Neural crest cell (in vitro differentiated cells): ENCODE measurements around the gene SLC4A7. TPM values are rescaled to one million over a fixed set of nuclear protein-coding genes. Genes with fewer than 3 reads are reported as not detected.
A peak's percentile ranks its signal among the peaks of the same experiment; 100 is the strongest.
"Not testable (repeated sequence)": the region's sequence is repeated elsewhere in the genome, so short reads cannot be mapped to it uniquely, and the experiment has no call there.

Source experiments
- DNase-seq: peaks from one replicate; pipeline ENCODE4 v3.0.0; 2021; ENCODE audit warnings: low read depth, mixed read lengths, low spot score
- H3K27ac Mint-ChIP-seq: one replicate; pipeline ENCODE4 v1.8.0; 2021; ENCODE audit warnings: mild to moderate bottlenecking, mixed read lengths; ENCODE audit not compliant: unreplicated experiment
- H3K27me3 Mint-ChIP-seq: 2 replicates; pipeline ENCODE4 v1.8.0; 2021; ENCODE audit warnings: low read depth, mild to moderate bottlenecking, mixed read lengths
- H3K36me3 Mint-ChIP-seq: 2 replicates; pipeline ENCODE4 v1.8.0; 2021; ENCODE audit warnings: low read depth, mild to moderate bottlenecking, mixed read lengths
- H3K4me1 Mint-ChIP-seq: 2 replicates; pipeline ENCODE4 v1.8.0; 2021; ENCODE audit warnings: mixed read lengths
- H3K4me3 Mint-ChIP-seq: one replicate; pipeline ENCODE4 v1.8.0; 2021; ENCODE audit warnings: mild to moderate bottlenecking, mixed read lengths
- H3K9me3 Mint-ChIP-seq: 2 replicates; pipeline ENCODE4 v1.8.0; 2021; ENCODE audit warnings: mixed read lengths
- CTCF ChIP-seq: fragments of 200-600 bp; sonication (generic); conservative IDR thresholded peaks from 2 replicates; pipeline ENCODE4 v1.5.0; 2021; ENCODE audit warnings: antibody characterized with exemption, mild to moderate bottlenecking
- total RNA-seq: library from RNA; stranded (reverse); gene quantifications from 2 replicates; pipeline ENCODE4 v1.2.1, GENCODE V29; 2021

SLC4A7 gene
- total RNA-seq, 1 donor from 2014 or later = 63.9 TPM

DNA sequence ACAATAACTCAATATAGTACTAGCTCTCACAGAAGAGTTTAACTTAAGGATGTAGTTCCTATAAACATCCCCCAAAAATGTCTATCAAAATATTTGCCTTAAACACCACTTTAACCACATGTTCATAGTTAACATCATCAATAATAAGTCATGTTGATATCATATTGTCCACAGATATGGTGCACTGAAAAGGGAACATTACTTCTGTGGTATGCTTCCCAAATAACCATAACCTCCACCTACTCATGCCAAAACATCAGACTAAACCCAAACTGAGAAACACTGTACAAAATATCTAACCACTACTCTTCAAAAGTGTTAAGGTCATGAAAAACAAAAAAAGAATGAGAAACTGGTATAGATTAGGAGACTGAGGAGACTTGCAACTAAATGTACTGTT is 32.9 kb downstream of the SLC4A7 start:
- Mint-ChIP-seq H3K4me3 (no peak overlapping the region), H3K27me3 (no peaks in the 10 kb centered on the region), H3K4me1 (peaks cover 12% of the 10 kb centered on the region), H3K27ac (no peak overlapping the region), H3K9me3 (no peaks in the 10 kb centered on the region), H3K36me3 (peaks cover 4% of the 10 kb centered on the region)
- no peak for DNase-seq
- no peak for TF ChIP-seq CTCF

DNA sequence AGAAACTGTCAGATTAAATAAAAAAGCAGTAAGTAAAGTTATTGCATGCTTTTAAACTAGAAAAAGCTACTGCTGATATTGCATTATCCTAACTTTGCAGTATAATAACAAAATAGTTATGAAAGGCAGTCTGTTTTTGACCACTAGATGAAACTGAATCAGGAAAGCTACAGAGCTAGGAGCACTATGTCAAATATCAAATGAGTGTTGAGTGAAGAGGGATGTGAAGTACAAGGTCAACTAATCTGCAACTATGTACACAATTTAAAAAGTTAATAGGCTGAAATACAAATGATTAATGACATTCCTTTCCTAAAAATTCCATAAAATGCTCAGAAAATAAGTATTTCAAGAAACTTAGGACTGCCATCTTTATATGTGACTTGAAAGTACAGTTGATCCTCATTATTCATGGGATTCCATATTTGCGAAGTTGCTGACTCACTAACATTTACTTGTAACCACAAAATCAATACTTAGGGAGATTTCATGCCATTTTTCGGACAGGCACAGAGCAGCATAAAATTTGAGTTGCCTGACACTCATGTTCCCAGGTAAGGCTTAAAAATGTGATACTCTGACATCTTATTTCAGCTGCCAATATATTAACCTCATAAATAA is 34.5 kb downstream of the SLC4A7 start:
- H3K4me3 Mint-ChIP-seq = no peak overlapping the region
- H3K4me1 Mint-ChIP-seq = peaks cover 9% of the 10 kb centered on the region
- no peaks in the 10 kb centered on the region for H3K9me3 Mint-ChIP-seq
- H3K27ac Mint-ChIP-seq = no peak overlapping the region
- no peaks in the 10 kb centered on the region for H3K27me3 Mint-ChIP-seq
- DNase-seq = no peak
- peaks cover 3% of the 10 kb centered on the region for H3K36me3 Mint-ChIP-seq
- no peak for TF ChIP-seq CTCF

DNA sequence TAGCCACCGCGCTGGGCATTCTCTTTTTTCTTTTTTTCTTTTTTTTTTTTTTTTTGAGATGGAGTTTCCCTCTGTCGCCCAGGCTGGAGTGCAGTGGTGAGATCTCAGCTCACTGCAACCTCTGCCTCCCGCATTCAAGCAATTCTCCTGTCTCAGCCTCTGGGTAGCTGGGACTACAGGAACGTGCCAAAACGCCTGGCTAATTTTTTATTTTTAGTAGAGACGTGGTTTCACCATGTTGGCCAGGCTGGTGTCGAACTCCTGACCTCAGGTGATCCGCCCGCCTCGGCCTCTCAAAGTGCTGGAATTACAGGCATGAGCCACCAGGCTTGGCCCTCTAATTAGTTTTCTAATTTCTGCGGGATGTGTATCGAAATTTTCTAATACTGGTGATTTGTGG is 41.2 kb downstream of the SLC4A7 start:
- H3K9me3 Mint-ChIP-seq, H3K27ac Mint-ChIP-seq, H3K4me3 Mint-ChIP-seq, DNase-seq, H3K27me3 Mint-ChIP-seq, H3K4me1 Mint-ChIP-seq: not testable (repeated sequence)
- peaks cover 42% of the 10 kb centered on the region for H3K36me3 Mint-ChIP-seq

DNA sequence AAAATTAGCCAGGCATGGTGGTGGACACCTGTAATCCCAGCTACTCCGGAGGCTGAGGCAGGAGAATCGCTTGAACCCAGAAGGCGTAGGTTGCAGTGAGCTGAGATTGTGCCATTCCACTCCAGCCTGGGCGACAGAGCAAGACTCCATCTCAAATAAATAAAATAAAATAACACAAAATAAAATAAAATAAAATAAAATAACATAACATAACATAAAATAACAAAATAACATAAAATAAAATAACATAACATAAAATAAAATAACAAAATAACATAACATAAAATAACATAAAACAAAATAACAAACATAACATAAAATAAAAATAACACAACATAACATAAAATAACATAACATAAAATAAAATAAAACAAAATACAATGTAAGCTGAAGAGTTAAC is 45.8 kb downstream of the SLC4A7 start:
- H3K9me3 Mint-ChIP-seq, H3K27ac Mint-ChIP-seq, H3K4me3 Mint-ChIP-seq, H3K4me1 Mint-ChIP-seq, H3K27me3 Mint-ChIP-seq, DNase-seq: not testable (repeated sequence)
- peaks cover 40% of the 10 kb centered on the region for H3K36me3 Mint-ChIP-seq

GRCh38 chr3:27431116-27431515 is 53.1 kb downstream of the SLC4A7 start:
- no peak overlapping the region for H3K4me3 Mint-ChIP-seq
- no peak for TF ChIP-seq CTCF
- no peak for DNase-seq
- no peaks in the 10 kb centered on the region for H3K9me3 Mint-ChIP-seq
- H3K27ac Mint-ChIP-seq = peak overlapping the region; percentile 43
- H3K27me3 Mint-ChIP-seq = no peaks in the 10 kb centered on the region
- no peaks in the 10 kb centered on the region for H3K4me1 Mint-ChIP-seq
- H3K36me3 Mint-ChIP-seq = peaks cover 27% of the 10 kb centered on the region

GRCh38 chr3:27429909-27430308 is 54.3 kb downstream of the SLC4A7 start:
- Mint-ChIP-seq H3K27ac (no peak overlapping the region), H3K27me3 (no peaks in the 10 kb centered on the region), H3K36me3 (peaks cover 23% of the 10 kb centered on the region), H3K9me3 (no peaks in the 10 kb centered on the region), H3K4me3 (no peak overlapping the region), H3K4me1 (no peaks in the 10 kb centered on the region)
- no peak for TF ChIP-seq CTCF
- no peak for DNase-seq
